MM.1S (cell line): ENCODE measurements around the gene BORCS6.

Experiments used
- DNase-seq: peaks from one replicate; pipeline ENCODE4 v3.0.0-alpha.2; 2015
- H2AFZ ChIP-seq: fragments of 300-600 bp; sonication (generic); 2 replicates; pipeline ENCODE4 v1.6.0; 2016; ENCODE audit warnings: antibody characterized with exemption, low read length
- H3F3A ChIP-seq: fragments of 300-600 bp; sonication (generic); 2 replicates; pipeline ENCODE4 v1.6.1; 2016; ENCODE audit warnings: mild to moderate bottlenecking, antibody characterized with exemption, low read length, moderate library complexity, mixed read lengths; ENCODE audit not compliant: insufficient read depth
- H3K27ac ChIP-seq: fragments of 300-600 bp; sonication (generic); 2 replicates; pipeline ENCODE4 v1.5.1; 2016; ENCODE audit warnings: mild to moderate bottlenecking, low read length
- H3K27me3 ChIP-seq: fragments of 300-600 bp; sonication (generic); replicated peaks from 2 replicates; pipeline ENCODE4 v1.6.0; 2016; ENCODE audit warnings: low read length; ENCODE audit not compliant: insufficient read depth
- H3K36me3 ChIP-seq: fragments of 300-600 bp; sonication (generic); replicated peaks from 2 replicates; pipeline ENCODE4 v1.6.1; 2016; ENCODE audit warnings: mild to moderate bottlenecking, low read length, mixed read lengths; ENCODE audit not compliant: insufficient read depth
- H3K4me1 ChIP-seq: fragments of 300-600 bp; sonication (generic); 2 replicates; pipeline ENCODE4 v1.6.1; 2016; ENCODE audit warnings: low read length, mixed read lengths
- H3K4me2 ChIP-seq: fragments of 300-600 bp; sonication (generic); 2 replicates; pipeline ENCODE4 v1.6.0; 2016; ENCODE audit warnings: low read depth, low read length
- H3K4me3 ChIP-seq: fragments of 300-600 bp; sonication (generic); 2 replicates; pipeline ENCODE4 v1.5.1; 2016; ENCODE audit warnings: low read length, mixed read lengths
- H3K79me2 ChIP-seq: fragments of 300-600 bp; sonication (generic); 2 replicates; pipeline ENCODE4 v1.6.1; 2016; ENCODE audit warnings: mixed run types, low read length, mixed read lengths
- H3K9ac ChIP-seq: fragments of 300-600 bp; sonication (generic); 2 replicates; pipeline ENCODE4 v1.6.1; 2016; ENCODE audit warnings: low read length, mixed read lengths
- H3K9me2 ChIP-seq: fragments of 300-600 bp; sonication (generic); replicated peaks from 2 replicates; pipeline ENCODE4 v1.6.1; 2016; ENCODE audit warnings: mild to moderate bottlenecking, low read length, mixed read lengths; ENCODE audit not compliant: insufficient read depth
- H3K9me3 ChIP-seq: fragments of 300-600 bp; sonication (generic); replicated peaks from 2 replicates; pipeline ENCODE4 v1.6.1; 2016; ENCODE audit warnings: mild to moderate bottlenecking, low read length, mixed read lengths; ENCODE audit not compliant: insufficient read depth
- H4K20me1 ChIP-seq: fragments of 300-600 bp; sonication (generic); 2 replicates; pipeline ENCODE4 v1.6.1; 2016; ENCODE audit warnings: mild to moderate bottlenecking, low read length, moderate library complexity, mixed read lengths; ENCODE audit not compliant: insufficient read depth
- CTCF ChIP-seq: fragments of 300-600 bp; sonication (generic); IDR thresholded peaks from 2 replicates; pipeline ENCODE4 v1.5.1; 2016; ENCODE audit warnings: antibody characterized with exemption, low read length, mixed read lengths
- EZH2 ChIP-seq: fragments of 300-600 bp; sonication (generic); optimal IDR thresholded peaks from 2 replicates; pipeline ENCODE3; 2017; ENCODE audit warnings: low read depth, mild to moderate bottlenecking, antibody characterized with exemption, low read length, mixed read lengths
- EZH2phosphoT487 ChIP-seq: fragments of 300-600 bp; sonication (generic); IDR thresholded peaks from 2 replicates; pipeline ENCODE4 v1.6.1; 2018; ENCODE audit warnings: antibody characterized with exemption, low read length

The BORCS6 gene

DNA sequence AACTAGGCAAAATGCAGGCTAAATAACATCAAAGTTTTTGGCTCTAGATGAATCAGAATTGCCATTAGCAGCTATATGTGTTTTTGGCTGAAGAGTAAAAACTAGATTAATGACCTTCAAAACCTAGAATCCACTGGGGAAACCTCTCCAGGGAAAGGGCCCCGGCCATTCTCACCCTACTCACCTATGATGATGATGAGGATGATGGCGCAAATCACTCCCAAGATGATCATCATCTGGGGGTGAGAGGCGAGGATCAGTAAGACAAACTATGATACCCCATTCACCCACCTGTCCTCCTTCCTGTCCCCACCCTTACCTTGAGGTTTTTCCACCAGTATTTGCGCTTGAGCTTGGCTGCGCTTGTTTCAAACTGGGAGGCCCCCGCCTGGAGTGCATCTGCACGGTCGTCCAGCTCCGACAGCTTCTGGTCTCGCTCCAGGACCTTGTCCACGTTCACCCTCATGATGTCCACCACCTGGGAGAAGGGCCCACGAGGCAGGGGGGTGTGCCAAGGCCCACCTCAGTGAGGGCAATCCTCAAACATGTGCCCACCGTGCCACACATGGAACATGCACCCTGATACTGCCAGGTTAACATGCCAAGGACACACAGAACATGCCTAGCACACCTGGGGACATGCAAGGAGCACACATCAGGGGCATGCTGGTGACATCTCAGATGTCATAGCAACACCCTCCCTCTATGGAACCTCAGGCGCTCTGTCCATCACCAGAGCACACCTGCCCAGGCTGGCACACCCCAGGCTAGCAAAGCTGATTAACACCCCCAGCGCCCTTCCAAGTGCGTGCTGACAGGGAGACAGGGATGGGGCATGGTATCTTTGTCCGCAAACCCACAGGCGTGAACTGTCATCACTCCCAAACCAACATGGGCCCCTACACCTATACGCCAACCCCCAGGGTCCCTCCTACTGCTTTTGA, 28.4 kb downstream of the BORCS6 start:
- Histone ChIP-seq H3F3A (peaks cover 29% of the 10 kb centered on the region), H3K9me2 (no peaks in the 10 kb centered on the region), H3K36me3 (no peaks in the 10 kb centered on the region), H2AFZ (no peak overlapping the region), H3K27me3 (no peaks in the 10 kb centered on the region), H3K79me2 (peaks cover 32% of the 10 kb centered on the region), H3K4me1 (peaks cover 17% of the 10 kb centered on the region), H3K4me3 (peak overlapping the region; percentile 100), H4K20me1 (no peaks in the 10 kb centered on the region), H3K4me2 (peak overlapping the region; percentile 93), H3K27ac (peak overlapping the region; percentile 65; the same call in 1 of the 2 replicates), H3K9ac (peak overlapping the region; percentile 100), H3K9me3 (no peaks in the 10 kb centered on the region)
- TF ChIP-seq EZH2 = no peak
- no peak for TF ChIP-seq EZH2phosphoT487
- no peak for TF ChIP-seq CTCF
- DNase-seq = no peak

GRCh38 chr17:8160741-8161221, 29.2 kb downstream of the BORCS6 start:
- Histone ChIP-seq H3K36me3 (no peaks in the 10 kb centered on the region), H3K9me3 (no peaks in the 10 kb centered on the region), H3K4me3 (no peak overlapping the region), H3K27me3 (no peaks in the 10 kb centered on the region), H4K20me1 (no peaks in the 10 kb centered on the region), H3K9ac (no peak overlapping the region), H3K4me1 (peaks cover 17% of the 10 kb centered on the region), H3F3A (peaks cover 29% of the 10 kb centered on the region), H2AFZ (no peak overlapping the region), H3K9me2 (no peaks in the 10 kb centered on the region), H3K27ac (no peak overlapping the region), H3K4me2 (no peak overlapping the region), H3K79me2 (peaks cover 32% of the 10 kb centered on the region)
- TF ChIP-seq CTCF (no peak), EZH2phosphoT487 (no peak), EZH2 (no peak)
- DNase-seq = no peak

DNA sequence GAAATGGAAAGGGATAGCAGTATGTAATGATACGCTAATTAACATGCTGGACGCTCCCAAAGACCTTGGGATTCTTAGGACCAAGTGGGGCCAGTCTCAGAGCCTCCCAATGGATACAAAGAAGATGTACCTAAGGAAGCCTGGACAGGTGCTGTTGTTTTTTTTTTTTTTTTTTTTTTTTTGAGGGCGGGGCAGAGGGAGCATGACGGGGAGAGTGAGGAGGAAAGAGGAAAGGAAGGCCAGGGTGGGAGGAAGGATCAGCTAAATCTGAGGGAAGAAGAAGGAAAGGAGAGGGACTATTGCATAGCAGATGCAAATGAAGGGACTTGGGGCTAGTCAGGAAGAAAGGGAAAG, 29.8 kb downstream of the BORCS6 start:
- H3K27ac ChIP-seq = no peak overlapping the region

More for the DNA sequence above, 29.8 kb downstream of the BORCS6 start:
- H3K4me2 ChIP-seq = no peak overlapping the region
- peaks cover 20% of the 10 kb centered on the region for H3K4me1 ChIP-seq
- H3K36me3 ChIP-seq = no peaks in the 10 kb centered on the region
- peaks cover 29% of the 10 kb centered on the region for H3F3A ChIP-seq
- H3K9me2 ChIP-seq = no peaks in the 10 kb centered on the region
- no peaks in the 10 kb centered on the region for H3K9me3 ChIP-seq
- H3K9ac ChIP-seq = no peak overlapping the region
- no peak overlapping the region for H3K4me3 ChIP-seq
- TF ChIP-seq CTCF (no peak), EZH2phosphoT487 (no peak), EZH2 (no peak)
- DNase-seq = no peak
- no peak overlapping the region for H2AFZ ChIP-seq
- no peaks in the 10 kb centered on the region for H4K20me1 ChIP-seq
- no peaks in the 10 kb centered on the region for H3K27me3 ChIP-seq
- H3K79me2 ChIP-seq = peaks cover 32% of the 10 kb centered on the region
